NCI-H226 (cell line): ENCODE results near the gene FER.
"Not testable (repeated sequence)": the region's sequence is repeated elsewhere in the genome, so short reads cannot be mapped to it uniquely, and the experiment has no call there.

Source experiments
- DNase-seq: peaks from one replicate; pipeline ENCODE4 v3.0.0-alpha.2; 2015

Gene FER

GRCh38 chr5:109052216-109052615, 304.5 kb downstream of the FER start:
- not testable (repeated sequence) for DNase-seq

GRCh38 chr5:109053995-109054417, 306.3 kb downstream of the FER start:
- no peak for DNase-seq

GRCh38 chr5:109060378-109061025, 312.8 kb downstream of the FER start:
- no peak for DNase-seq

- DNase-seq = no peak
Measured at GRCh38 chr5:109062664-109063063, 315.0 kb downstream of the FER start.

- peak; percentile 2 for DNase-seq
Measured at GRCh38 chr5:109063223-109063622, 315.5 kb downstream of the FER start.

- no peak for DNase-seq
Measured at GRCh38 chr5:109076741-109077140, 329.0 kb downstream of the FER start.

- no peak for DNase-seq
Measured at GRCh38 chr5:109078448-109078847, 330.8 kb downstream of the FER start.

- no peak for DNase-seq
Measured at GRCh38 chr5:109080481-109080880, 332.8 kb downstream of the FER start.

- DNase-seq = no peak
Measured at GRCh38 chr5:109080896-109081295, 333.2 kb downstream of the FER start.

GRCh38 chr5:109083937-109084336, 336.2 kb downstream of the FER start:
- peak; percentile 48 for DNase-seq

GRCh38 chr5:109089191-109089590, 341.5 kb downstream of the FER start:
- no peak for DNase-seq

- no peak for DNase-seq
Measured at GRCh38 chr5:109099081-109099480, 351.4 kb downstream of the FER start.

- no peak for DNase-seq
Measured at GRCh38 chr5:109100971-109101370, 353.3 kb downstream of the FER start.

- no peak for DNase-seq
Measured at GRCh38 chr5:109102096-109102690, 354.5 kb downstream of the FER start.

GRCh38 chr5:109105631-109106267, 358.1 kb downstream of the FER start:
- DNase-seq = peak; percentile 32

- DNase-seq = no peak
Measured at GRCh38 chr5:109111680-109112079, 364.0 kb downstream of the FER start.

- DNase-seq = no peak
Measured at GRCh38 chr5:109113608-109114007, 365.9 kb downstream of the FER start.

- no peak for DNase-seq
Measured at GRCh38 chr5:109121225-109121624, 373.5 kb downstream of the FER start.

GRCh38 chr5:109125755-109126429, 378.2 kb downstream of the FER start:
- no peak for DNase-seq

- DNase-seq = no peak
Measured at GRCh38 chr5:109126481-109126880, 378.8 kb downstream of the FER start.

- no peak for DNase-seq
Measured at GRCh38 chr5:109136906-109137305, 389.2 kb downstream of the FER start.

GRCh38 chr5:109141222-109142200, 393.8 kb downstream of the FER start:
- no peak for DNase-seq

GRCh38 chr5:109143031-109143430, 395.3 kb downstream of the FER start:
- no peak for DNase-seq
